ENCODE measurements around the gene KCNIP4. TPM values are rescaled to one million over a fixed set of nuclear protein-coding genes. Genes with fewer than 3 reads are reported as not detected.

The KCNIP4 gene
- total and polyA plus RNA-seq, 10 of the 15 experiments (the other 5 are each of a cell fraction or from before 2014, with no cell fraction given): 0.03 to 0.23 (median 0.13) TPM; not detected in 7

DNA sequence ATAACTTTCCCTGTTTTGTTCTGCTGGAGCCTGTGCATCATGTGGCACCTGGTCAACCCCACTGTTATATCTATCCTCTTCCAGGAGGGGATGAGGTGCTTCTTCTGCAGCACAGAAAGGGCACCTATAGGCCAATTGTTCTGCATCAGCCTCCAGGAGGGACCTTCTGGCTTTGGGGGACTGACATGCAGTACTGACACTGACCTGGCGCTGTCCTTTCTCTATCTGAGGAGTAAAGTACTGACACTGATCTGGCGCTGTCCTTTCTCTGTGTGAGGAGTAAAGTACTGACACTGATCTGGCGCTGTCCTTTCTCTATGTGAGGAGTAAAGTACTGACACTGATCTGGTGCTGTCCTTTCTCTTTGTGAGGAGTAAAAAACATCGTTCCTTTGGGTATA is 749.9 kb downstream of the KCNIP4 start:
- CTCF ChIA-PET: no interaction called here
- Histone ChIP-seq H3K9me3 (replicated peaks; ENCODE audit: control insufficient read depth, insufficient read depth, low read length) (no peaks in the 10 kb centered on the region), H3K9ac (ENCODE audit: control insufficient read depth, insufficient read depth, low read length) (no peak overlapping the region), H3K4me3 (no peak overlapping the region), H3K79me2 (ENCODE audit: control insufficient read depth, insufficient read depth, low read length) (no peaks in the 10 kb centered on the region), H3K4me2 (ENCODE audit: control insufficient read depth, insufficient read depth) (no peak overlapping the region), H3K36me3 (ENCODE audit: control insufficient read depth in 2 of 2, insufficient read depth in 2 of 2, low read length in 1 of 2) (no peaks in the 10 kb centered on the region), H3K27ac (ENCODE audit: control insufficient read depth, insufficient read depth) (no peak overlapping the region), H4K20me1 (ENCODE audit: control insufficient read depth, insufficient read depth) (no peaks in the 10 kb centered on the region), H2AFZ (ENCODE audit: control insufficient read depth, low read depth, low read length) (no peak overlapping the region), H3K4me1 (ENCODE audit: control insufficient read depth, insufficient read depth, low read length) (no peaks in the 10 kb centered on the region), H3K27me3 (replicated peaks in 1 of 2; ENCODE audit: control insufficient read depth in 2 of 2, insufficient read depth in 2 of 2, low read length in 1 of 2) (no peaks in the 10 kb centered on the region)
- POLR2A ChIA-PET: no interaction called here
- BruUV-seq (replicated peaks): no TSS peak
- DNase-seq (ENCODE audit: low read depth, low spot score) (no peak), ATAC-seq (no peak), FAIRE-seq (no peak)
- in situ Hi-C loops (cut with MboI) (no loop called here), intact Hi-C loops (cut with micrococcal nuclease; ENCODE audit: unreplicated experiment) (no loop called here)
- RAD21 ChIA-PET (ENCODE audit: unreplicated experiment): no interaction called here
- WGBS (ENCODE audit: insufficient coverage, insufficient replicate concordance, low lambda C conversion rate, missing lambda C conversion rate): 31% methylated on average over 4 of the region's 4 CpGs
- TF ChIP-seq, protein P1, sequence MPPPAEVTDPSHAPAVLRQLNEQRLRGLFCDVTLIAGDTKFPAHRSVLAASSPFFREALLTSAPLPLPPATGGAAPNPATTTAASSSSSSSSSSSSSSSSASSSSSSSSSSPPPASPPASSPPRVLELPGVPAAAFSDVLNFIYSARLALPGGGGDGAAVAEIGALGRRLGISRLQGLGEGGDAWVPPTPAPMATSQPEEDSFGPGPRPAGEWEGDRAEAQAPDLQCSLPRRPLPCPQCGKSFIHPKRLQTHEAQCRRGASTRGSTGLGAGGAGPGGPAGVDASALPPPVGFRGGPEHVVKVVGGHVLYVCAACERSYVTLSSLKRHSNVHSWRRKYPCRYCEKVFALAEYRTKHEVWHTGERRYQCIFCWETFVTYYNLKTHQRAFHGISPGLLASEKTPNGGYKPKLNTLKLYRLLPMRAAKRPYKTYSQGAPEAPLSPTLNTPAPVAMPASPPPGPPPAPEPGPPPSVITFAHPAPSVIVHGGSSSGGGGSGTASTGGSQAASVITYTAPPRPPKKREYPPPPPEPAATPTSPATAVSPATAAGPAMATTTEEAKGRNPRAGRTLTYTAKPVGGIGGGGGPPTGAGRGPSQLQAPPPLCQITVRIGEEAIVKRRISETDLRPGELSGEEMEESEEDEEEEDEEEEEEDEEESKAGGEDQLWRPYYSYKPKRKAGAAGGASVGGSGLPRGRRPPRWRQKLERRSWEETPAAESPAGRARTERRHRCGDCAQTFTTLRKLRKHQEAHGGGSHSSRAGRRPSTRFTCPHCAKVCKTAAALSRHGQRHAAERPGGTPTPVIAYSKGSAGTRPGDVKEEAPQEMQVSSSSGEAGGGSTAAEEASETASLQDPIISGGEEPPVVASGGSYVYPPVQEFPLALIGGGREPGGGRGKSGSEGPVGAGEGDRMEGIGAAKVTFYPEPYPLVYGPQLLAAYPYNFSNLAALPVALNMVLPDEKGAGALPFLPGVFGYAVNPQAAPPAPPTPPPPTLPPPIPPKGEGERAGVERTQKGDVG (CRISPR knock-in tag; IDR thresholded peaks at IDR 0.05): no peak
- TF ChIP-seq HDAC2 (IDR thresholded peaks at IDR 0.05) (no peak), ZNF217 (IDR thresholded peaks at IDR 0.05) (no peak), IRF4 (IDR thresholded peaks at IDR 0.05; ENCODE audit: low read depth, low read length) (no peak), TARDBP (IDR thresholded peaks at IDR 0.05; ENCODE audit: borderline replicate concordance) (no peak), JUND (IDR thresholded peaks at IDR 0.05; ENCODE audit: low read depth, low read length) (no peak), ZNF384 (IDR thresholded peaks at IDR 0.05; ENCODE audit: borderline replicate concordance, low read depth, low read length) (no peak), YBX1 (IDR thresholded peaks at IDR 0.05) (no peak), CREM (IDR thresholded peaks at IDR 0.05; ENCODE audit: low read depth) (no peak), TCF3 (IDR thresholded peaks at IDR 0.05; ENCODE audit: borderline replicate concordance, insufficient read depth, low read depth, low read length) (no peak)
- TF ChIP-seq, protein P2, sequence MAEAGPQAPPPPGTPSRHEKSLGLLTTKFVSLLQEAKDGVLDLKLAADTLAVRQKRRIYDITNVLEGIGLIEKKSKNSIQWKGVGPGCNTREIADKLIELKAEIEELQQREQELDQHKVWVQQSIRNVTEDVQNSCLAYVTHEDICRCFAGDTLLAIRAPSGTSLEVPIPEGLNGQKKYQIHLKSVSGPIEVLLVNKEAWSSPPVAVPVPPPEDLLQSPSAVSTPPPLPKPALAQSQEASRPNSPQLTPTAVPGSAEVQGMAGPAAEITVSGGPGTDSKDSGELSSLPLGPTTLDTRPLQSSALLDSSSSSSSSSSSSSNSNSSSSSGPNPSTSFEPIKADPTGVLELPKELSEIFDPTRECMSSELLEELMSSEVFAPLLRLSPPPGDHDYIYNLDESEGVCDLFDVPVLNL (IDR thresholded peaks at IDR 0.05; ENCODE audit: low read depth, low read length): no peak
- TF ChIP-seq, protein P3, sequence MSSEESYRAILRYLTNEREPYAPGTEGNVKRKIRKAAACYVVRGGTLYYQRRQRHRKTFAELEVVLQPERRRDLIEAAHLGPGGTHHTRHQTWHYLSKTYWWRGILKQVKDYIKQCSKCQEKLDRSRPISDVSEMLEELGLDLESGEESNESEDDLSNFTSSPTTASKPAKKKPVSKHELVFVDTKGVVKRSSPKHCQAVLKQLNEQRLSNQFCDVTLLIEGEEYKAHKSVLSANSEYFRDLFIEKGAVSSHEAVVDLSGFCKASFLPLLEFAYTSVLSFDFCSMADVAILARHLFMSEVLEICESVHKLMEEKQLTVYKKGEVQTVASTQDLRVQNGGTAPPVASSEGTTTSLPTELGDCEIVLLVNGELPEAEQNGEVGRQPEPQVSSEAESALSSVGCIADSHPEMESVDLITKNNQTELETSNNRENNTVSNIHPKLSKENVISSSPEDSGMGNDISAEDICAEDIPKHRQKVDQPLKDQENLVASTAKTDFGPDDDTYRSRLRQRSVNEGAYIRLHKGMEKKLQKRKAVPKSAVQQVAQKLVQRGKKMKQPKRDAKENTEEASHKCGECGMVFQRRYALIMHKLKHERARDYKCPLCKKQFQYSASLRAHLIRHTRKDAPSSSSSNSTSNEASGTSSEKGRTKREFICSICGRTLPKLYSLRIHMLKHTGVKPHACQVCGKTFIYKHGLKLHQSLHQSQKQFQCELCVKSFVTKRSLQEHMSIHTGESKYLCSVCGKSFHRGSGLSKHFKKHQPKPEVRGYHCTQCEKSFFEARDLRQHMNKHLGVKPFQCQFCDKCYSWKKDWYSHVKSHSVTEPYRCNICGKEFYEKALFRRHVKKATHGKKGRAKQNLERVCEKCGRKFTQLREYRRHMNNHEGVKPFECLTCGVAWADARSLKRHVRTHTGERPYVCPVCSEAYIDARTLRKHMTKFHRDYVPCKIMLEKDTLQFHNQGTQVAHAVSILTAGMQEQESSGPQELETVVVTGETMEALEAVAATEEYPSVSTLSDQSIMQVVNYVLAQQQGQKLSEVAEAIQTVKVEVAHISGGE (CRISPR knock-in tag; IDR thresholded peaks at IDR 0.05): no peak
- SMC1A ChIA-PET (ENCODE audit: uncharacterized antibody, unreplicated experiment): no interaction called here

Data from GM12878 (cell line).